ENCODE measurements around the gene BRIP1. TPM values are rescaled to one million over a fixed set of nuclear protein-coding genes. Genes with fewer than 3 reads are reported as not detected.
A peak's percentile ranks its signal among the peaks of the same experiment; 100 is the strongest.

The BRIP1 gene
- total and polyA plus RNA-seq, 10 of the 15 experiments (the other 5 are each of a cell fraction or from before 2014, with no cell fraction given) = 4.0 to 24.2 (median 12.8) TPM

GRCh38 chr17:61867033-61867432, 3.7 kb upstream of the BRIP1 start:
- Histone ChIP-seq H3K79me2 (ENCODE audit: control insufficient read depth, insufficient read depth, low read length) (peaks cover 11% of the 10 kb centered on the region), H3K36me3 (ENCODE audit: control insufficient read depth in 2 of 2, insufficient read depth in 2 of 2, low read length in 1 of 2) (peaks cover 3 to 10% of the 10 kb centered on the region in 2 experiments), H3K27me3 (replicated peaks in 1 of 2; ENCODE audit: control insufficient read depth in 2 of 2, insufficient read depth in 2 of 2, low read length in 1 of 2) (no peaks in the 10 kb centered on the region), H3K4me2 (ENCODE audit: control insufficient read depth, insufficient read depth) (no peak overlapping the region), H3K4me3 (no peak overlapping the region), H3K4me1 (ENCODE audit: control insufficient read depth, insufficient read depth, low read length) (no peaks in the 10 kb centered on the region), H3K27ac (ENCODE audit: control insufficient read depth, insufficient read depth) (no peak overlapping the region), H3K9ac (ENCODE audit: control insufficient read depth, insufficient read depth, low read length) (no peak overlapping the region), H3K9me3 (replicated peaks; ENCODE audit: control insufficient read depth, insufficient read depth, low read length) (no peaks in the 10 kb centered on the region), H2AFZ (ENCODE audit: control insufficient read depth, low read depth, low read length) (no peak overlapping the region), H4K20me1 (ENCODE audit: control insufficient read depth, insufficient read depth) (no peaks in the 10 kb centered on the region)
- 0 out of 4 replicates have a peak, but pooled peaks of 1 of the 2 experiments have one; percentile 65 for TF ChIP-seq ETV6 (conservative IDR thresholded peaks at IDR 0.05 in 1 of 2, IDR thresholded peaks at IDR 0.05 in 1 of 2; ENCODE audit: borderline replicate concordance in 1 of 2, low read depth in 1 of 2)
- 0 out of 2 replicates have a peak, but pooled peaks have one; percentile 31 for TF ChIP-seq NFXL1 (IDR thresholded peaks at IDR 0.05; ENCODE audit: borderline replicate concordance)
- no peak for TF ChIP-seq PAX8 (IDR thresholded peaks at IDR 0.05)
- TF ChIP-seq MYC (IDR thresholded peaks at IDR 0.05; ENCODE audit: insufficient read depth, insufficient read length, insufficient replicate concordance, low read length, severe bottlenecking) = no peak
- TF ChIP-seq NRF1 (conservative IDR thresholded peaks at IDR 0.05; ENCODE audit: low read depth, low read length) = no peak
- no peak for TF ChIP-seq ASH2L (IDR thresholded peaks at IDR 0.05; ENCODE audit: borderline replicate concordance, low read depth)
- no peak for TF ChIP-seq FOXK2 (IDR thresholded peaks at IDR 0.05)
- no peak for TF ChIP-seq KDM1A (IDR thresholded peaks at IDR 0.05; ENCODE audit: borderline replicate concordance)
- POLR2A ChIA-PET = no interaction called here
- SMC1A ChIA-PET (ENCODE audit: uncharacterized antibody, unreplicated experiment) = interaction anchor here (0.6 to 1.9 kb wide), 4 partner anchors 9 to 255 kb away, joined by 3 to 6 read pairs (median 3); no protein-coding TSS in a partner anchor
- no peak for FAIRE-seq
- ATAC-seq = no peak
- RAD21 ChIA-PET (ENCODE audit: unreplicated experiment) = interaction anchor here (1.4 kb wide), 1 partner anchor 242 kb away, joined by 5 read pairs; no protein-coding TSS in a partner anchor
- no TSS peak for BruUV-seq (replicated peaks)
- in situ Hi-C loops (cut with MboI) = no loop called here
- DNase-seq (ENCODE audit: low read depth, low spot score) = no peak
- intact Hi-C loops (cut with micrococcal nuclease; ENCODE audit: unreplicated experiment) = no loop called here
- CTCF ChIA-PET = interaction anchor here (1.6 kb wide), 1 partner anchor 242 kb away, joined by 7 read pairs; no protein-coding TSS in a partner anchor
